GM19239 (cell line): ENCODE measurements around the gene ADCY9.

Source experiments
- DNase-seq: peaks from one replicate; pipeline ENCODE4 v3.0.0; 2011; ENCODE audit warnings: low spot score; ENCODE audit not compliant: insufficient read length
- FAIRE-seq: peaks from 2 replicates; lab custom pipeline; 2011; peaks lifted over from hg19 to GRCh38; lab: Jason Lieb, UNC

ADCY9 gene

DNA sequence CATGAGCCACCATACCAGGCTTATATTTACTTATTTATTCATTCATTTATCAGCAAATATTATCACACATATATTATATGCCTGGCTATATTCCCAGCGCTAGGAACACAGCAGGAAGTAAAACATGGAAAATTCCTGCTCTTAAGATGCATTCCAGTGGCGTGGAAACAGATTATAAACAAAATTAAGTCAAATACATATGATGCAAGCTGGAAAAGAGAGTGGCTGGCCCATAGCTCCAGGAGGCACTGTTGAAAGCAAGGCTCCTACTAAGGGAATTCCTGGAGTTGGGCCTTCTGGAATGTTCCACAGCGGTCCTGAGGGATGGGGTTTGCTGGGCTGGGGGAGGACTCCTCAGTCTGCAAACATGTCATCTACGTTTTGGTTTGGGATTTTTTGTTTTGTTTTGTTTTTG lies 18.4 kb downstream of the ADCY9 start:
- no peak for FAIRE-seq

DNA sequence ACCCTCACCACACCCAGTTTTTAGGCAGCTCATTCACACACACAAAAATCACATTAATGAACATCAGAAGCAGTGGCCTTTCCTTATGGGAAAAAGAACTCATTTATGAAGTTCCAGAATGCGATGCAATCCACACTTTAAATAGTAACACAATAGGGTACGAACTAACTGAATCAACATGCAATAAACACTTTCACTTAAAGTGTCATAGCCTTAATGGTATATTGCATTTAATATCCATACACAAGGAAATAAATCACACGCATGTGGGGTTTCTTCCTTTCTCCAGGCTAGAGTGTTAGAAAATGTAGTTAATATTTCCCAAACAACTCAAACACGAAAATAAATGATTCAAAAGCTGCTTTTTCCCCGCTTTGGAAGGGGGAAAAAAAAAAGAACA lies 19.7 kb downstream of the ADCY9 start:
- DNase-seq (no peak), FAIRE-seq (no peak)

More for the DNA sequence above, 18.4 kb downstream of the ADCY9 start:
- DNase-seq, result no peak

DNA sequence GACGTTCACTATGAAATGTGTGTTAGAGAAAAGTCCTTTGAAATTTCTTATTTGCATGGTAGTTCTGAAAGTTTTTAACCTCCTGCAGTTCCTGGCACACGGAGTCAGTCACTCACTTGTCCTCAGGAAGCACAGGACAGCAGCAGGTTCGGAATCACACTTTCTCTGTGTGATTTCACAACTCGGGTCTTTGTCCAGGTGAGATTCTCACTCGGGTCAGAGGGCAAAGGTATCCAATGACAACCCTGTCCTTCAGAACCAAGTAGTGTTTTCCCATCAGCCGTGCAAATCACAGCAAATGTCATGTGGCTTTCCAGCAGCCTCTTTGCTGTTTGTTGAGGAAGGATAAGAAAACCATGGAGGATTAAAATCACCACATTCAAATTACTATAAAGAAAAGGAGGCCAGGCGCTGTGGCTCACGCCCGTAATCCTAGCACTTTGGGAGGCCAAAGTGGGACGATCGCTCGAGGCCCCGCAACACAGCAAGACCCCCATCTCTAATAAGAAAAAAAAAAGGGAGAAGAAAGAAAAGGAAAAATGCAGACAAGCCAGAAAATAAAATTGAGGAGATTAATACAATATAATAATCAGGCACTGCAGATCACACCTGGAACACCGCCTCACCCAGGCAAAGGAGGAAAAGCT lies 22.0 kb downstream of the ADCY9 start:
- no peak for DNase-seq
- no peak for FAIRE-seq

DNA sequence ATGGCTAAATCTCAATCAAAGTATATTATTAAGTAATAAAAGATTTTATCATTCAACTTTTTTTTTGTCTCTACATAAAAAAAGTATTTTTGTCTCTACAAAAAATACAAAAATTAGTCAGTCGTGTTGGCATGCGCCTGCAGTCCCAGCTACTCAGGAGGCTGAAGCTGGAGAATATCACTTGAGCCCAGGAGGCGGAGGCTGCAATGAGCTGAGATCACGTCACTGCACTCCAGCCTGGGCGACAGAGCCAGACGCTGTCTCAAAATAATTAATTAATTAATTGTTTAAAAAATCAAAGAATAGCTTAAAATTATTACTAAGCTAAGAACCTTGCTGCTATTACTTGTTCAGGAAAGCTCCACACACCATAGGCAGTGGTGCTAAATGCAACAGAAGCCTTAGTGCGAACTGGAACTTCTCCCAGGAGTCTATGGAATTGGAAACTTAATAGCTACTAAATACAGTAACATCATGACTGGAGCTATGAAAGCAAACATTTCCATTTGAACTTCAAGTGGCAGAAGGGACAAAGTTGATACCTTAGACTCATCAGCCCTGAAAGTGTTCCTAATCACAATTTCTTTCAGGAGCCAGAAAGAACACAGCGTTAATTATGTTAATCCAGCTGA lies 22.6 kb downstream of the ADCY9 start:
- no peak for DNase-seq
- no peak for FAIRE-seq

DNA sequence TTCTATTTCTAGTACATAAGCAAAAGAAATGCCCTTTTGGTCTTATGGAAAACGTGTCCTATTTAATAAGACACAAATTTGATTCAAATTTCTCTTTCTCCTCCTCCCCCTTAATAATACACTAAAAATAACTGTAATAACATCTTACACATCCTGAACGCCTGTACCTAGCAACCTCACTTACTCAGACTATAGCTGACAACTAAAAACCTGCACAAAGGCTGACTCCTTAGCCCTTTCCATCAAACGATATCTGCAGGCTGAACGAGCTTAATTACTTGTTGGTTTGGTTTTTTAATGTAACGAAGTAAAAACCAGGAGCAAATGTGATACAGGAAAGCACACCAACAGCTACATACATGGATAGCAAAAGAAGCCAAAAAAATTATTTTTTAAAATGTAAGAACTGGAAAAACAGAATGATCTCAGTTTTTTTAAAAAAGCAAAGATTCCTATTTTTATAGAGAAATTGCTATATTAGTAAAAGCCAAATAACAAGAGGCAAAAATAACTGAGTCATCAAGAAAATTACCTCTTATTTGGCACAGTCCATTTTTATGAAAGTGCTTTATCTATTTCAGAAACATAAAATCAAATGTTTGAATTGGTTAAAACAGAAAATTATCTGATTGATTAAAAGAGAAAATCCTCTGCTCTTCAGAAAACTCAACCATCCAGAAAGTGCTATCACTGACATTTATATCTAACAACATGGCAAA lies 23.5 kb downstream of the ADCY9 start:
- FAIRE-seq (no peak), DNase-seq (no peak)

DNA sequence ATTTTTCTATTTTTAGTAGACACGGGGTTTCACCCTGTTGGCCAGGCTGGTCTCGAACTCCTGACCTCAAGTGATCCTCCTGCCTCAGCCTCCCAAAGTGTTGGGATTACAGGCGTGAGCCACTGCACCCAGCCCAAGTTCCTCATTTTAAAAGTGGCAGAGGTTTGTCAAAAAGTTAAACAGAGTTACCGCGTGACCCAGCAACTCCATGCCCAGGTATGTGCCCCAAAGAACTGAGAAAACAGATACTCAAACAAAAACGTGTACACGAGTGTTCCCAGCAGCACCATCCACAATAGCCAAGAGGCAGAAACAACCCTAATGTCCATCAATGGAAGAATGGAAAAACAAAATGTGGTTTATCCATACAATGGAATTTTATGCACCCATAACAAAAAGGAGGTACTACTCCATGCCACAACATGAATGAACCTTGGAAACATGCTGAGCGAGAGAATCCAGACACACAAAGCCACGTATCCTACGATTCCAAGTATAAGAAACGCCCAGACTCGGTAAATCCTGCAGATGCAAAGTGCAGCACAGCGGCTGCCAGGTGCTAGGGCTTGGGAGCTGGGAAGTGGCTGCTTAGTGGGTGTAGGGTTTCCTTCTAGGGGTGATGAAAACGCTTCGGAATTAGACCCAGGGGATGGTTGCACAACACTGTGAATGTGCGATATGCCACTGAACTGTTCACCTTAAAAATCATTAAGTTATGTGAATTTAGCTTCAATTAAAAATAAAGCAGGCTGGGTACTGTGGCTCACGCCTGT lies 24.8 kb downstream of the ADCY9 start:
- FAIRE-seq (no peak), DNase-seq (no peak)

DNA sequence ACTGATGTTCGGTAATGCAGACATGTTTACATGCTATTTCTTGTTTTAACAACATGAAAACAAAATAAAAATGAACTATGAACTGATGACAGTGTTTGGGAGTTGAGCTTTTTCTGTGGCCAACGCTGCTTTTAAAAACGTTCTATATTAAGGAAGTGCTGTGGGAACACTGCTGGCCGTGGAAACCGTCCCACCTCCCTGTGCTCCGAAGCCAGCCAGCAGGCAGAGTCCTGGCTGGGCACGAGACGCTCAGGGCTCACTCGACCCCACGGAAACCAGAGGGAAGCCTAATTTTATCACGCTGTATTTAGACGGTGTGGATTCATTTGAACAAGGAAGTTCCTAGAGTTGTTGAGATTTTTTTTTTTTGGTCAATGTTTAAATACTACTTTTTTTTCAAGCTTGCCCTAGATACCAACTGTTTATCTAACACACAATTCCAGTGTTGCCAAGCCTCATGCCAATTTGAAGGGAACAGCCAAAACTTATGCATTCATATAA lies 25.8 kb downstream of the ADCY9 start:
- FAIRE-seq (no peak), DNase-seq (no peak)

DNA sequence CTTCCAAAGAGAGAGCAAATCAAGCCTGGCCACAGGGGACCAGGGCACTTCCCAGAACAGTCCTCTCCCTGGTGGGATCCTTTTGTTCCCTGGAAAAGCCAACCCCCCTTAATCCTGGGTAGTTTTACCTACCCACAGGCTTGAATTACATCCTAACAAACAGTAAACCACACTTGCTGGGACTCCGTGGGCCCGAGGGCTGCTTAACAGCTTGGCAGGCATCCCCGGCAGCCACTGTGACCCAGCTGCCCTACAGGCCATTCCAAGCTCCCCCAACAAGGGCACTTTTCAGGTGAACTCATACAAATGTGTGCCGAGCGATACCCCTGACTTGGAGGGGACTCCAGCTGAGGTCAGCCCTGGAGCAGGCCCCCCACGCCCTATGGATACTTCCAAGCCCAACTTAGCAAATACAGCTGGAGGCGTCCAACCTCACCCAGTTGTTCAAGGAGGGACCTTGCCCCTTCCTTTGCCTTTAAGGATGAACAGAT lies 26.4 kb downstream of the ADCY9 start:
- FAIRE-seq, result no peak
- DNase-seq, result no peak

DNA sequence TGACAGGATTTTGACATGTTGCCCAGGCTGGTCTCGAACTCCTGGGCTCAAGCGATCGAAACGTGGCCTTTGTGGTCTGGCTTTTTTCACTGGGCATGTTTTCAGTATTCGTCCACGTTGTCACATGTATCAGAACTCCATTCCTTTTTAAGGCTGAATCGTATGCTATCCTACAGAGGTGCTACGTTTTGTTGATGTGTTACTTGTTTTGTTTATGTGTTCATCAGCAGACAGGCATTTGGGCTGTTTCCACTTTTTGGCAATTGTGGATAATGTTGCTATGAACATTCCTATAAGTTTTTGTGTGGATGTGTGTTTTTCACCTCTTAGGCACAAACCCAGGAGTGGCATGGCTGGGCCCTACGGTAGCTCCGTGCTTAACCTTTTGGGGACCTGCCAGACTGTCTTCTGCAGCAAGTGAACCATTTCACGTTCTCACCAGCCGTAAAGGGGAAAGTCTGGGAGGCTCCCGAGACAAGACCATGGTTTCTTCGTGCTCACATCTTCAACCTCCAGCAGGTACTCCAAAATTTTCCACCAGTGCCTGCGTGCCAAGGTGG lies 26.9 kb downstream of the ADCY9 start:
- FAIRE-seq (no peak), DNase-seq (no peak)

DNA sequence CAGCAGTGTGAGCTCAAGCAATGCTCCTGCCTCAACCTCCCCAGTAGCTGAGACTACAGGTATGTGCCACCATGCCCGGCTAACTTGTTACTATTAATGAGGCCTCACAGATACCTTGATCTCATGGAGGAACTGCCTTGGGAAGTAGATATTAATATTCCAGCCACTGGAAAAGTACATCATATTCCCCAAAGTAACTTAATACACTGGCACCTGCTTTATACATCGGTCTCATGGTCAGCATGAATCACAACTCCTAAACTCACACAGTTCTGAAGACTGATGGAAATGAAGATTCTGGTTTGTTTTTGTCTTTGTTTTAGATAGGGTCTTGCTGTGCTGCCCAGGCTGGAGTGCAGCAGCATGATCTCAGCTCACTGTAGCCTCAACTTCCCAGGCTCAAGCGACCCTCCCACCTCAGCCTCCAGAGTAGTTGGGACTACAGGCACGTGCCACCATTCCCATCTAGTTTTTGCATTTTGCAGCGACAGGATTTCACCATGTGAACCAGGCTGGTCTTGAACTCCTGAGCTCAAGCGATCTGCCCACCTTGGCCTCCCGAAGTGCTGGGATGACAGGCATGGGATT lies 28.2 kb downstream of the ADCY9 start:
- FAIRE-seq (no peak), DNase-seq (no peak)

DNA sequence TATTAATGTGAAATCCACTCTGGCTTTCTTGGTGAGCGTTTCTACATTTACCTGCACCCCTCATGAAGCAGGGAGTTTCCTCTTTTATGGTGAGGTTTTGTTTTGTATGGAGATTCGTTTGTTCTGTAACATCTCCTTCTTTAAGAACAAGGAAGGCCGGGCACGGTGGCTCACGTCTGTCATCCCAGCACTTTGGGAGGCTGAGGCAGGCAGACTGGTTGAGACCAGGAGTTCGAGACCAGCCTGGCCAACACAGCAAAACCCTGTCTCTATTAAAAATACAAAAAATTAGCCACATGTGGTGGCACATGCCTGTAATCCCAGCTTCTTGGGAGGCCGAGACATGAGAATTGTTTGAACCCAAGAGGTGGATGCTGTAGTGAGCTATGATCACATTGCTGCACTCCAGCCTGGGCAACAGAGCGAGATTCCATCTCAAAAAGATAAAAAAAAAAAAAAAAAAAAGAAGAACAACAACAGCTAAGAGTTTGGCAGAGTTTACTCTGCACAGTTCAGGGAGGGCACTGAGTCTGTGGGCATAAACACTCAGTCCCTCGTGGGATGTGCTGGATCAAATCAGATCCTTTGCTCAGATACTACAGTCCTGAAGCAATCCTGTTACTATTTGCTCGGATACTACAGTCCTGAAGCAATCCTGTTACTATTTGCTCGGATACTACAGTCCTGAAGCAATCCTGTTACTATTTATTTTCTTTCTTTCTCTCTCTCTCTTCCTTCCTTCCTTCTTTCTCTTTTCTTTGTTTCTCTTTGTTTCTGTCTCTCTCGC lies 28.9 kb downstream of the ADCY9 start:
- DNase-seq, result no peak
- FAIRE-seq, result no peak

DNA sequence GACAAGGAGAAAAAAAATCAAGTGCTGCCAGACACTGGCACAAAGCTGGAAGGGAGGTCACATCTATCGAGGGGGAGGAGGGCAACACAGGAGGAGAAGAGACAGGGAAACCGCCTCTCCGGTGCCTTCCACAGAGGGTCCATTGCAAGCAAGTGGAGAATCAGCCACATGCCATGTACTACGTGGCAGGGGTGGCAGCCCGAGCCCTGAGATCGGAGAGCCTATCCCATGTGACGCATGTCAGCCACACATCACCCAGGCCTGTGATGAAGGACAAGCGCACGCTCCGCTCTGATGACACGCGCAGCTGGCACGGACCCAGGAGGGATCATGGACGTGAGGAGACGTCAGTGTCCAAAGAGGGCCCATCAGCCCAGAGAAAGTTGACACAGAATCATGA lies 30.1 kb downstream of the ADCY9 start:
- FAIRE-seq, result no peak
- DNase-seq, result no peak

DNA sequence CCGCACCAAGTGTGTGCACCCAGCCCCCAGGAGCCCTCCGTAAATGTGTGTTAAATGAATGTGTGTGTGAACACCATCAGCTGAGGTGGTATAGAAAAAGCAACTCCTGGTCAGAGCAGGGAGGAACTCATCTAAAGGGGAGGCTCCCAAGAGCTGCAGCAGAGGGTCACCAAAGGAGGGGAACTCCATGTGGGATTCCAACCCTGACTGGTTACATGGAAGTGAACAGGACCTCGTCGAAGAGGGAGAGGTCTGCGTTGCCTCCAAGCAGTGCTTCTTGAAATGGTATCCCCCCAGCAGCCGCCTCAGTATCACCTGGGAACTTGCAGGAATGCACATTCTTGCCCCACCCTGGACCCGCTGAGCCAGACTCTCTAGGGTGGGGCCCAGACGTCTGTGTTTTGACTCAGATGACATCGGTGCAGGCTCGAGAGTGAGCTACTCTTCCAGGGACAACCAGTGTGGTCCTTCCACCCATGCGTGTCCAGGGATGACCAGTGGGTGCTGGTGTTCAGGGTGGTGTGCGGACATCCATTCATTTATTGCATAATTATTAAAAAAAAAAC lies 30.8 kb downstream of the ADCY9 start:
- FAIRE-seq, result no peak

DNA sequence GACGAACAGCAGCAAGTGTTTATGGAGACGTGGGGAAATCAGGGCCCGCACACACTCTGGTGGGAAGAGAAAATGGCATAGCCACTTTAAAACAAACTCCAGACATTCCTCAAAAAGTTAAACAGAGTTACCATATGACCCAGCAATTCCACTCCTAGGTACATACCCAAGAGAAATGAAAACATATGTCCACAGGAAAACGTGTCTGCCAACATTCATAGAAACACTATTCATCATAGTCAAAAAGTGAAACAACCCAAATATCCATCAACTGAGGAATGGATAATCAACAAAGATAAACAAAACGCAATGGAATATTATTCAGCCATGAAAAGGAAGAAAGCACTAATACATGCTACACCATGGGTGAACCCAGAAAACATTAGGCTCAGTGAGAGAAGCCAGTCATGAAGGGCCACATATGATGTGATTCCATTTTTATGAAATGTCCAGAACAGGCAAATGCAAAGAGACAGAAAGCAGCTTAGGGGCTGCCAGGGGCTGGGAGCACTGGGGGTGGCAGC lies 32.8 kb downstream of the ADCY9 start:
- no peak for DNase-seq
- FAIRE-seq, result no peak

More for the DNA sequence above, 30.8 kb downstream of the ADCY9 start:
- DNase-seq, result no peak

DNA sequence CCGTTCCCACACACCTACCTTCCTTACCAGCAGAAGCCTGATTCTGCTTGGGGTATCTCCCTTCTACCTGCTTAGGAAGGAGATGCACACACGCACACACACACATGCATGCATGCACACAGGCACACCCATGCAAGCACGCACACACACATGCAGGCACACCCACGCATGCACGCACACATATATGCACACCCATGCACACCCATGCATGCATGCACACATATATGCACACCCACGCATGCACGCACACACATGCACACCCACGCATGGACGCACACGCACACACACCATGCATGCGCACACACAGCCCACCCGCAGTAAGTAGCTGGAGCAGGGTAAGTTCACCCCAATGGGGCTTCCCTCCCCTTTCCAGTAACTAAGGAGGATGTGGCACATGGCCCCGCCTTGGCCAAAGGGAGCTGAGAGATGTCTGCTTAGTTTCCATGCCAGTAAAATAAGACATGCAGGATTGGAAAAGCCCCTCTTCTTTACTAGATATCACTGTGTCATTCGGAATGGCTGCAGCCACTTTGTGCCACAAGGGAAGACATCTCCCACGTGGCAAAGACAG lies 33.7 kb downstream of the ADCY9 start:
- FAIRE-seq (no peak), DNase-seq (no peak)

DNA sequence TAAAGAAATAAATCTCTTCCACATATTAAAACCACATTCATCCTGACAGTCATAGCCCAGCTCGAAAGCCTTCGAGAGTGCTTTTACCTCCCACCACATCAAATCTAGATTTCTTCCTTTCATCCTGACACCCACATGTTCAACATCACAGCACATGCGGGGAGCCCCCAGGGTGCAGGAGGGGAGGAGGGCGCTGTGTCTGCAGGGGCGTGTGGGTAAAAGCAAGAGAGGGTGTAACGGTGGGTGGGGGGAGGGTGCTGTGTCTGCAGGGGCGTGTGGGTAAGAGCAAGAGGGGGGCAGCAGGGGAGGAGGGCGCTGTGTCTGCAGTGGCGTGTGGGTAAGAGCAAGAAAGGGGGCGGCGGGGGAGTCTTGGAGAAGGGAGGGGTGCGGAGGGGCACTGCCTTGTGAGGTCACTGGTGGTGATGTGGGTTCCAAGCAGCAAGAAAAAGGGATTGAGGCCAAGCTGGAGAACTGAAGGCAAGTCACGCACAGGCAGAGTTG lies 34.7 kb downstream of the ADCY9 start:
- FAIRE-seq (no peak), DNase-seq (no peak)

DNA sequence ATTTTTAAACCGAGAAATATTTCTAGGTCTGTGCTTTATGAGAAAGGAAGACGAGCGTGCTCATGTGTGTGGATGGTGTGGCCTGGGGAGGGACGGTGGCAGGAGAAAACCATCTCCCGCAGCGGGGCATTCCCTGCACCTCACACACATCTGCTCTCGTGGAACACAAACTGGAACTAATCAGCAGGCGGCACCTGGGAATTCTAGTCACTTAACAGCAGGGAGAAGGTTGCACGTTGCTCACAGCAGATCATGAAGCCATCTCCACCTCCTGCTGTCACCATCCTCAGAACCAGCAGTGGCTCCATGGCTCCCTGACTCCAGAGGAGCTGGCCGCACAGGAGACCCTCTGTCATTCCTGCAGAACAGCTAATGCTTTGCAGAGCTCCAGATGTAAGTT lies 35.2 kb downstream of the ADCY9 start:
- no peak for FAIRE-seq

DNA sequence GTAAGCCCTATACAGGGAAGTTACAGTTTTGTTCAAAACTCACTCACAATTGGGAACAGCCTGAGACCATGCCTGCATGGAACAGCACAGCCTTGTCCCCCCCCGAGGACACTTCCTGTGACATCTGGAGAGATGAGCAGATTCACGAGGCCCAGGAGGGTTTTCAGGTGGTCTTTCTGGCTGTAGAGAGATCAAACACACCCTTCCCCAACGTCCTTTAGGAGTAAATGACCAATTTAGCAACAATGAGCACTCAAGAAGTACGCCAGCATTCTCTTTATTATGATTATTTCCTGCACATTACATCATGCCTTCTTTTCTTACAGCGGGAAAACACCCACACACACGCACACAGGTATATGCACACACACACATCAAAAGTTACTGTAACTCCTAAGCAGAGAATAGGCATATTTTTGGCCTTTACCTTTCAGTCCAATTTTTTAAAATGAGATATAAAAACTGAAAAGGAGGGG lies 39.0 kb downstream of the ADCY9 start:
- DNase-seq (no peak), FAIRE-seq (no peak)

More for the DNA sequence above, 35.2 kb downstream of the ADCY9 start:
- DNase-seq, result no peak
